HEK293 (cell line): ENCODE data around the gene PDE4B.

Source experiments
- CTCF ChIA-PET: fragments of 350-600 bp; formaldehyde crosslinking; extraction: SDS; loops from one replicate; lab custom pipeline; 2021; ENCODE audit warnings: antibody characterized with exemption; lab: Yijun Ruan, JAX
- POLR2A ChIA-PET: fragments of 300-600 bp; formaldehyde crosslinking; extraction: SDS; loops from one replicate; lab custom pipeline; 2020; ENCODE audit warnings: antibody characterized with exemption, inconsistent platforms; lab: Yijun Ruan, JAX
- H3K27ac ChIP-seq: fragments of 200-500 bp; sonication (Bioruptor generic); 2 replicates; pipeline ENCODE4 v1.5.1; 2014; ENCODE audit warnings: low read depth, low read length, control low read depth, inconsistent platforms; ENCODE audit errors: extremely low read depth
- H3K36me3 ChIP-seq, 2 experiments: fragments of 200-500 bp in 1 of 2; sonication (Bioruptor generic) in 1 of 2; 1 replicate in 1 of 2; 2 replicates in 1 of 2; pipeline ENCODE4 v1.5.1; 2014 to 2017; ENCODE audit warnings: inconsistent platforms in 2 of 2, low read length in 2 of 2; ENCODE audit not compliant: control insufficient read depth in 2 of 2, insufficient read depth in 1 of 2
- H3K4me1 ChIP-seq: fragments of 200-500 bp; sonication (Bioruptor generic); 2 replicates; pipeline ENCODE4 v1.5.1; 2014; ENCODE audit warnings: mild to moderate bottlenecking, low read length, inconsistent platforms; ENCODE audit not compliant: control insufficient read depth, insufficient read depth
- H3K4me3 ChIP-seq: 2 replicates; pipeline ENCODE4 v1.5.1; 2011; ENCODE audit warnings: low read depth, mild to moderate bottlenecking, control low read depth, low read length, moderate library complexity
- H3K9me3 ChIP-seq: fragments of 200-500 bp; sonication (Bioruptor generic); 2 replicates; pipeline ENCODE4 v1.5.1; 2014; ENCODE audit warnings: low read depth, low read length, inconsistent platforms; ENCODE audit not compliant: control insufficient read depth, insufficient read depth
- GLI2 ChIP-seq: fragments of 450-650 bp; formaldehyde crosslinking; IDR thresholded peaks from 2 replicates; pipeline ENCODE4; 2017; ENCODE audit warnings: missing biosample characterization, missing genetic modification characterization, low read depth, borderline replicate concordance
- GLI4 ChIP-seq: fragments of 450-650 bp; formaldehyde crosslinking; IDR thresholded peaks from 2 replicates; pipeline ENCODE4 v1.5.1; 2016; ENCODE audit warnings: missing biosample characterization, missing genetic modification characterization
- HIC1 ChIP-seq: fragments of 450-650 bp; formaldehyde crosslinking; IDR thresholded peaks from 2 replicates; pipeline ENCODE4 v1.5.1; 2016; ENCODE audit warnings: missing biosample characterization, missing genetic modification characterization
- PRDM6 ChIP-seq: fragments of 450-650 bp; formaldehyde crosslinking; IDR thresholded peaks from 2 replicates; pipeline ENCODE4 v1.5.1; 2017; ENCODE audit warnings: missing biosample characterization, missing genetic modification characterization
- SP7 ChIP-seq: fragments of 450-650 bp; formaldehyde crosslinking; IDR thresholded peaks from 2 replicates; pipeline ENCODE4 v1.5.1; 2016; ENCODE audit warnings: missing biosample characterization, missing genetic modification characterization
- ZBTB44 ChIP-seq: fragments of 450-650 bp; IDR thresholded peaks from 2 replicates; pipeline ENCODE4 v1.5.1; 2018; ENCODE audit warnings: missing biosample characterization, mild to moderate bottlenecking, missing genetic modification characterization
- ZFP3 ChIP-seq: fragments of 450-650 bp; formaldehyde crosslinking; IDR thresholded peaks from 2 replicates; pipeline ENCODE4 v1.5.1; 2016; ENCODE audit warnings: low read depth, missing biosample characterization, missing genetic modification characterization
- ZNF133 ChIP-seq: fragments of 450-650 bp; formaldehyde crosslinking; IDR thresholded peaks from 2 replicates; pipeline ENCODE4 v1.5.1; 2016; ENCODE audit warnings: missing biosample characterization, missing genetic modification characterization
- ZNF140 ChIP-seq: fragments of 450-650 bp; formaldehyde crosslinking; IDR thresholded peaks from 2 replicates; pipeline ENCODE4 v1.5.1; 2016; ENCODE audit warnings: missing biosample characterization, missing genetic modification characterization
- ZNF214 ChIP-seq: fragments of 450-650 bp; formaldehyde crosslinking; IDR thresholded peaks from 2 replicates; pipeline ENCODE4 v1.5.1; 2017; ENCODE audit warnings: missing biosample characterization, mild to moderate bottlenecking, missing genetic modification characterization, borderline replicate concordance
- ZNF513 ChIP-seq: fragments of 450-650 bp; IDR thresholded peaks from 2 replicates; pipeline ENCODE4 v1.5.1; 2018; ENCODE audit warnings: missing biosample characterization, missing genetic modification characterization
- ZNF521 ChIP-seq: fragments of 450-650 bp; formaldehyde crosslinking; IDR thresholded peaks from 2 replicates; pipeline ENCODE4 v1.5.1; 2017; ENCODE audit warnings: missing biosample characterization, mild to moderate bottlenecking, missing genetic modification characterization
- ZNF560 ChIP-seq: fragments of 450-650 bp; formaldehyde crosslinking; IDR thresholded peaks from 2 replicates; pipeline ENCODE4 v1.5.1; 2017; ENCODE audit warnings: missing biosample characterization, missing genetic modification characterization, borderline replicate concordance
- ZNF561 ChIP-seq: fragments of 450-650 bp; IDR thresholded peaks from 2 replicates; pipeline ENCODE4 v1.5.1; 2018; ENCODE audit warnings: missing biosample characterization, missing genetic modification characterization, borderline replicate concordance
- ZNF585B ChIP-seq: fragments of 450-650 bp; formaldehyde crosslinking; IDR thresholded peaks from 2 replicates; pipeline ENCODE4 v1.5.1; 2016; ENCODE audit warnings: missing biosample characterization, missing genetic modification characterization
- ZNF658 ChIP-seq: fragments of 450-650 bp; formaldehyde crosslinking; IDR thresholded peaks from 2 replicates; pipeline ENCODE4; 2016; ENCODE audit warnings: missing biosample characterization, missing genetic modification characterization
- ZNF660 ChIP-seq: fragments of 450-650 bp; IDR thresholded peaks from 2 replicates; pipeline ENCODE4 v1.5.1; 2018; ENCODE audit warnings: missing biosample characterization, mild to moderate bottlenecking, missing genetic modification characterization
- ZNF837 ChIP-seq: fragments of 450-650 bp; formaldehyde crosslinking; IDR thresholded peaks from 2 replicates; pipeline ENCODE4 v1.5.1; 2016; ENCODE audit warnings: missing biosample characterization, missing genetic modification characterization
- ZNF843 ChIP-seq: fragments of 450-650 bp; formaldehyde crosslinking; IDR thresholded peaks from 2 replicates; pipeline ENCODE4 v1.5.1; 2016; ENCODE audit warnings: missing biosample characterization, missing genetic modification characterization
- TF ChIP-seq, protein P1 (sequence below): fragments of 450-650 bp; formaldehyde crosslinking; IDR thresholded peaks from 2 replicates; pipeline ENCODE4 v1.5.1; 2016; ENCODE audit warnings: missing biosample characterization, missing genetic modification characterization

PDE4B gene

DNA sequence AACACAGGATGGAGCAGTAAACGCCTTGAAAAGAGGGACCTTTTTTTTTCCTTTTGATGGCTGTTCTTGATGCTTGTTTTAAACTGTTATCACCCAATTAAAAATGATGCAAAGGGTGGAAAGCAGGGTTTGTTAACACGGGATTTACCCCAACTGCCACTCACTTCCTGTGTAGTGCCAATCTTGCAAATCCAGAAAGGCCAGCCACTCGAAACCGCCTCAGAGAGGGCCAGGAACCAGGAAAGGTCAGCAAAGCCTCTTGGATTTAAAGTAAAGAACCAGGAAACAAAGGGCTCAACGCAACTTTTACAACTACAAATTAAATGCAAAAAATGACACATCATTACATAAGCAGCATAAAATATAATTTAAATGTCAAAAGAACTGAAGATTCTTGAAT, 347.4 kb downstream of the PDE4B start (continued):
- TF ChIP-seq GLI2 (tag by site-specific recombination) (no peak), ZNF521 (tag by site-specific recombination) (no peak), ZNF585B (tag by site-specific recombination) (no peak), ZFP3 (tag by site-specific recombination) (no peak)

- Histone ChIP-seq H3K4me3 (no peak overlapping the region), H3K4me1 (no peaks in the 10 kb centered on the region), H3K9me3 (no peaks in the 10 kb centered on the region)
- TF ChIP-seq ZNF837 (tag by site-specific recombination), result no peak
- no peak for TF ChIP-seq ZNF214 (tag by site-specific recombination)
- TF ChIP-seq, all 188 proteins: peak for 0
- Histone ChIP-seq H3K36me3 (no peaks in the 10 kb centered on the region), H3K27ac (no peak overlapping the region)
- POLR2A ChIA-PET, result no interaction called here
- CTCF ChIA-PET, result no interaction called here
Observed at GRCh38 chr1:66143651-66144050, 351.0 kb downstream of the PDE4B start.

DNA sequence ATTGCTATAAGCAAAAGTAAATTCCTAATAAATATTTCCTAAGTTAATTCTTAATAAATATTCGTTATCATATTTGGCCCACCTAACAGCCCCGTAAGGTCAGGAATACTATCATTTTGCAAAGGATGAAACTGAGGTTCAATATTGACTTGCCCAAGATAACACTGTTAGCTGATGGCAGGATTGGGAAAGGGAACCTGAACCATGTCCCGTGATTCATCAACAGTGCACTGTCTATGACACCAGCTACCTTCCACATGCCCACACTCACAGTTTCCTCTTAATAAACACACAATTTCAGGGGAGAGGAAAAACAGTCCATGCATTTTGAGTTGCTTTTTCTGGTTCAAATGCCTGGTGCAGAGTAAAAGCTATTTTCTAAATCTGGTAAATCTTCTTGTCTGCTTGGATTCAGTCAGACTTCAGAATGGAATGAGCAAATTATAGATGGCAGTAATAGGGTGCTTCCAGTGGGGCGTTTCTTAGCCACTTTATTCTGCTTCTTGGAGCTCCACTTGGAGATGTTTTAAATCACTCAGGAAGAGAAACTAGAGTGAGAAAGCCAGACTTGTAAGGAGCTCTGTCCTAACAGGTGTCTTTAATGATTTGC, 354.6 kb downstream of the PDE4B start:
- CTCF ChIA-PET, result interaction anchor here (0.6 to 1.3 kb wide), 2 partner anchors 95 to 793 kb away, joined by 3 to 6 read pairs; no protein-coding TSS in a partner anchor
- H3K27ac ChIP-seq, result no peak overlapping the region
- POLR2A ChIA-PET, result no interaction called here
- no peaks in the 10 kb centered on the region for H3K9me3 ChIP-seq
- no peak for TF ChIP-seq GLI2 (tag by site-specific recombination)
- TF ChIP-seq GLI4 (tag by site-specific recombination), result no peak
- no peak overlapping the region for H3K4me3 ChIP-seq
- H3K36me3 ChIP-seq, result no peaks in the 10 kb centered on the region
- no peaks in the 10 kb centered on the region for H3K4me1 ChIP-seq

DNA sequence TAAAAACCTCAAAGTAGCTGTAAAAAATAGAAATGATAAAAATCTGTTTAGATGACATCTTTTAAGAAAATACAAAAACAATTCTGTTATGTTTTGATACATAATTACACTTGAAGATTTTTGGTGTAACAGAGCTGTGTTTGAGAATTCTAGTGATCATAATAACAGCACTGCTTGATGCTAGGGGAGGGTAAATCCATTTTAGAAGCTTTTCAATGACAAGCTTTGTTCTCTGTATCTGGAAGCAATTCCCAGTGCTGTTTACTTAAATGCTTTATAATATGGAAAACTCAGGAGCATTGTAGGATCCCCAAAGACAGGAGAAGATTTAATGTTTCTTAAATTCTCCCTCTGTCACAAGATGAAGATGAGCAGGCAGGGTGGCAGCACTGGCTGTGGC, 359.3 kb downstream of the PDE4B start:
- Histone ChIP-seq H3K4me3 (no peak overlapping the region), H3K9me3 (no peaks in the 10 kb centered on the region), H3K36me3 (no peaks in the 10 kb centered on the region), H3K4me1 (no peaks in the 10 kb centered on the region), H3K27ac (no peak overlapping the region)
- CTCF ChIA-PET, result no interaction called here
- POLR2A ChIA-PET, result no interaction called here
- TF ChIP-seq ZNF560 (tag by site-specific recombination) (no peak), ZNF561 (no peak), PRDM6 (tag by site-specific recombination) (no peak), ZNF133 (tag by site-specific recombination) (no peak), ZNF513 (no peak), ZNF658 (tag by site-specific recombination) (no peak), ZBTB44 (tag by site-specific recombination) (no peak), GLI2 (tag by site-specific recombination) (no peak), ZNF140 (tag by site-specific recombination) (no peak), ZNF660 (tag by site-specific recombination) (no peak), HIC1 (tag by site-specific recombination) (no peak), SP7 (tag by site-specific recombination) (no peak), ZNF843 (tag by site-specific recombination) (no peak)
- TF ChIP-seq, protein P1, sequence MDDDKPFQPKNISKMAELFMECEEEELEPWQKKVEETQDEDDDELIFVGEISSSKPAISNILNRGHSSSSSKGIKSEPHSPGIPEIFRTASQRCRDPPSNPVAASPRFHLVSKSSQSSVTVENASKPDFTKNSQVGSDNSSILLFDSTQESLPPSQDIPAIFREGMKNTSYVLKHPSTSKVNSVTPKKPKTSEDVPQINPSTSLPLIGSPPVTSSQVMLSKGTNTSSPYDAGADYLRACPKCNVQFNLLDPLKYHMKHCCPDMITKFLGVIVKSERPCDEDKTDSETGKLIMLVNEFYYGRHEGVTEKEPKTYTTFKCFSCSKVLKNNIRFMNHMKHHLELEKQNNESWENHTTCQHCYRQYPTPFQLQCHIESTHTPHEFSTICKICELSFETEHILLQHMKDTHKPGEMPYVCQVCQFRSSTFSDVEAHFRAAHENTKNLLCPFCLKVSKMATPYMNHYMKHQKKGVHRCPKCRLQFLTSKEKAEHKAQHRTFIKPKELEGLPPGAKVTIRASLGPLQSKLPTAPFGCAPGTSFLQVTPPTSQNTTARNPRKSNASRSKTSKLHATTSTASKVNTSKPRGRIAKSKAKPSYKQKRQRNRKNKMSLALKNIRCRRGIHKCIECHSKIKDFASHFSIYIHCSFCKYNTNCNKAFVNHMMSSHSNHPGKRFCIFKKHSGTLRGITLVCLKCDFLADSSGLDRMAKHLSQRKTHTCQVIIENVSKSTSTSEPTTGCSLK (tag by site-specific recombination), result no peak
